HFFc6 (cell line): ENCODE results near the gene GNPTAB. TPM values are rescaled to one million over a fixed set of nuclear protein-coding genes. Genes with fewer than 3 reads are reported as not detected.
A peak's percentile ranks its signal among the peaks of the same experiment; 100 is the strongest.

Source experiments
- DNase-seq: peaks from one replicate; pipeline ENCODE4 v3.0.0-alpha.2; 2018
- H3K27ac Mint-ChIP-seq: 2 replicates; pipeline ENCODE4 v1.8.0; 2020; ENCODE audit warnings: mild to moderate bottlenecking, mixed read lengths
- H3K27me3 Mint-ChIP-seq: 2 replicates; pipeline ENCODE4 v1.8.0; 2021; ENCODE audit warnings: mild to moderate bottlenecking, moderate library complexity, mixed read lengths; ENCODE audit not compliant: insufficient read depth
- H3K36me3 Mint-ChIP-seq: 2 replicates; pipeline ENCODE4 v1.8.0; 2021; ENCODE audit warnings: low read depth, mixed read lengths
- H3K4me1 Mint-ChIP-seq: 2 replicates; pipeline ENCODE4 v1.8.0; 2020; ENCODE audit warnings: low read depth, mixed read lengths
- H3K4me3 Mint-ChIP-seq: 2 replicates; pipeline ENCODE4 v1.8.0; 2020; ENCODE audit warnings: mild to moderate bottlenecking, moderate library complexity, mixed read lengths
- H3K9me3 Mint-ChIP-seq: 2 replicates; pipeline ENCODE4 v1.8.0; 2020; ENCODE audit warnings: mild to moderate bottlenecking, mixed read lengths
- CTCF ChIP-seq: fragments of 200-600 bp; sonication (generic); IDR thresholded peaks from 2 replicates; pipeline ENCODE4 v1.5.0; 2021; ENCODE audit warnings: antibody characterized with exemption, mild to moderate bottlenecking
- total RNA-seq, 6 experiments: library from RNA; stranded (reverse); fragmentation: NEBNext Ultra II Directional; extraction: Animal tissue kit (Norgen Biotek cat#: 25700); gene quantifications; 2 replicates in 1 of 6; 3 replicates in 5 of 6; pipeline ENCODE4 v1.2.3, GENCODE V29; 2021

The GNPTAB gene
- total RNA-seq, 6 experiments from 2014 or later = 37.1 to 53.6 (median 44.9) TPM

GRCh38 chr12:101795786-101796185 is 35.0 kb downstream of the GNPTAB start:
- Mint-ChIP-seq H3K9me3 (no peaks in the 10 kb centered on the region), H3K4me1 (peaks cover 25% of the 10 kb centered on the region), H3K27me3 (no peaks in the 10 kb centered on the region), H3K36me3 (no peaks in the 10 kb centered on the region), H3K4me3 (no peak overlapping the region), H3K27ac (no peak overlapping the region)
- DNase-seq = no peak
- TF ChIP-seq CTCF = no peak

- Mint-ChIP-seq H3K9me3 (no peaks in the 10 kb centered on the region), H3K4me1 (peaks cover 25% of the 10 kb centered on the region), H3K4me3 (no peak overlapping the region), H3K27ac (no peak overlapping the region), H3K27me3 (no peaks in the 10 kb centered on the region), H3K36me3 (0 out of 2 replicates have a peak, but pooled peaks cover under 1% of the 10 kb centered on the region)
- no peak for TF ChIP-seq CTCF
- DNase-seq = no peak
Observed at GRCh38 chr12:101795013-101795412, 35.7 kb downstream of the GNPTAB start.

GRCh38 chr12:101794574-101794973 is 36.2 kb downstream of the GNPTAB start:
- TF ChIP-seq CTCF = no peak
- peaks cover 25% of the 10 kb centered on the region for H3K4me1 Mint-ChIP-seq
- no peaks in the 10 kb centered on the region for H3K9me3 Mint-ChIP-seq
- H3K27ac Mint-ChIP-seq = no peak overlapping the region
- no peak overlapping the region for H3K4me3 Mint-ChIP-seq
- H3K36me3 Mint-ChIP-seq = peaks cover 5% of the 10 kb centered on the region
- DNase-seq = no peak
- no peaks in the 10 kb centered on the region for H3K27me3 Mint-ChIP-seq

GRCh38 chr12:101793401-101793800 is 37.4 kb downstream of the GNPTAB start:
- Mint-ChIP-seq H3K27ac (no peak overlapping the region), H3K4me1 (peaks cover 25% of the 10 kb centered on the region), H3K27me3 (no peaks in the 10 kb centered on the region), H3K9me3 (no peaks in the 10 kb centered on the region), H3K36me3 (peaks cover 13% of the 10 kb centered on the region), H3K4me3 (no peak overlapping the region)
- DNase-seq = peak; percentile 76
- TF ChIP-seq CTCF = no peak

GRCh38 chr12:101792046-101792931 is 38.5 kb downstream of the GNPTAB start:
- Mint-ChIP-seq H3K4me3 (no peak overlapping the region), H3K4me1 (peaks cover 25% of the 10 kb centered on the region), H3K27ac (no peak overlapping the region; the same call in 1 of the 2 replicates), H3K27me3 (no peaks in the 10 kb centered on the region), H3K36me3 (peaks cover 13% of the 10 kb centered on the region), H3K9me3 (no peaks in the 10 kb centered on the region)
- peak; percentile 69 for TF ChIP-seq CTCF
- DNase-seq = no peak
